Measurements from ENCODE around the gene BCL2L15. TPM values are rescaled to one million over a fixed set of nuclear protein-coding genes. Genes with fewer than 3 reads are reported as not detected.

BCL2L15 gene
- total RNA-seq, 1 experiment from 2014 or later, result not detected

DNA sequence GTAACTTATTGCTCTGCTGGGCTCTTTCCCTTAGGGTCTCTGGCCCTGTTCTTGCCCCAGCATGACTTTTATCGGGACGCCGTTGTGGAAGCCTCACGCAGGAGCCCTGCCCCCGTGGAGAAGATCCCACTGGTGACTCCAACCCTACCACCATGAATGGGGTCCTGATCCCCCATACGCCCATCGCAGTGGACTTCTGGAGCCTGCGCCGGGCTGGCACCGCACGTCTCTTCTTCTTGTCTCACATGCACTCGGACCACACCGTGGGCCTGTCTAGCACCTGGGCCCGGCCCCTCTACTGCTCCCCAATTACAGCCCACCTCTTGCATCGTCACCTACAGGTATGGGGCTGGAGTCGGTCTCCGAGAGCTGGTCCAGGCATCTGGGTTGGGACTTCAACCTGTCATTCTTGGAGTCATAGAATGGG lies 18.1 kb upstream of the BCL2L15 start:
- peak; percentile 18 for DNase-seq (ENCODE audit: low read depth)

DNA sequence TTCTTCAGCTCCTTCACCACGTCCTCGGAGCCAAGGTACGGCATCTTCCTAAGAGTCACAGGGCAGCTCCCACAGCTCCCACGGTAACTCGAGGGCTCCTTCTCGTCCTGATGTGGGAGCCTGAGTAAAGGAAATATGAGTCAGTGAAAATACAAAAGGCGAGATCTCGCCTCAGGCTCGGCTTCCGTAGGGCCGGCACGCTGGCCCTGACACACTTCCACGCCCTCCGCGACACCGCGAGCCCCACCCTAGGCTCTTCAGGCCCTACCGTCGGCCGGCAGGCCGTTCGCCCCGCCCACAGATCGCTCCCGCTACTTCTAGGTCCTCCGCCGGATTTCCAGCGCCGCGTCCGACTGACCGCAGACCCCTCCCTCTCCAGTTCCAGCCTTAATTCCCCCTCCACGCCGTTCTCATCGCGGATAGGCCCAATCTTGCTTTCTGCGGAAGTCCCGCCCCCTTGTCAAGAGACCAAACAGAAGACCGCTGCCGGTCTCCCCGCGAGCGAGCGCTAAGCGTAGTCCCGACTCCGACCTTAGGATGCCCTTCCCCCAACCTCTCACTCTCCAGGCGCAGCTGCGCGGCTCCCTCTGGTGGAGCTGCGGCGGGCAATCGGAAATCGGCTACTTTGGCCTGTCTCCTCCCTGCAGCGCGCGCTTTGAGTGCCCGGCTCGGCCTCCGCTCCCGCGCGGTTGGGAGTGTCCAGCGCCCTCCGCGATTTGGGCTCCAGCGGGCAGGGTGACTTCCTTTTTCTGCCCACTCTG lies 17.5 kb upstream of the BCL2L15 start, which contains the start of the genes AP4B1 and DCLRE1B:
TSS of gene AP4B1 (minus strand) at position 126 of the 761 bp plus-strand sequence. CDS start at position 44, 82 bp downstream.
TSS of gene DCLRE1B (plus strand) at position 653 of the 761 bp plus-strand sequence. CDS start 261 bp downstream, outside the sequence.
- DNase-seq (ENCODE audit: low read depth), result peak; percentile 100

DNA sequence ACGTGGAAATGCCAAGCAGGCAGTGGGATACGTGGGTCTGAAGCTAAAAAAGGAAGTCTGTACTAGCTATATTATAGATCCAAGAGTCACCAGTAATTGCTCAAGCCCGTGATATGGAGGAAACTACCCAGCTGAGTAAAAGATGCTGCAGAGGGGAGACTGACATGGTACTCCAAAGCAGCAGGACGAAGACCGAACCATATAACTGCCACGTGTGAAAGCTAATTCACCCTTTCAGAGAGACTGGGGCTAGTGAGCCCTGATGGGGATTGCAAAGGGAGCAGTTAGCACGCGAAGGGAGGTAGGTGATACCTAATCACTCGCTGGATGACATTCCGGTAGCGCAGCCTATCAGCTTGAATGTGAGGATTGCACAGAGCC lies 16.9 kb upstream of the BCL2L15 start:
- DNase-seq (ENCODE audit: low read depth), result no peak

DNA sequence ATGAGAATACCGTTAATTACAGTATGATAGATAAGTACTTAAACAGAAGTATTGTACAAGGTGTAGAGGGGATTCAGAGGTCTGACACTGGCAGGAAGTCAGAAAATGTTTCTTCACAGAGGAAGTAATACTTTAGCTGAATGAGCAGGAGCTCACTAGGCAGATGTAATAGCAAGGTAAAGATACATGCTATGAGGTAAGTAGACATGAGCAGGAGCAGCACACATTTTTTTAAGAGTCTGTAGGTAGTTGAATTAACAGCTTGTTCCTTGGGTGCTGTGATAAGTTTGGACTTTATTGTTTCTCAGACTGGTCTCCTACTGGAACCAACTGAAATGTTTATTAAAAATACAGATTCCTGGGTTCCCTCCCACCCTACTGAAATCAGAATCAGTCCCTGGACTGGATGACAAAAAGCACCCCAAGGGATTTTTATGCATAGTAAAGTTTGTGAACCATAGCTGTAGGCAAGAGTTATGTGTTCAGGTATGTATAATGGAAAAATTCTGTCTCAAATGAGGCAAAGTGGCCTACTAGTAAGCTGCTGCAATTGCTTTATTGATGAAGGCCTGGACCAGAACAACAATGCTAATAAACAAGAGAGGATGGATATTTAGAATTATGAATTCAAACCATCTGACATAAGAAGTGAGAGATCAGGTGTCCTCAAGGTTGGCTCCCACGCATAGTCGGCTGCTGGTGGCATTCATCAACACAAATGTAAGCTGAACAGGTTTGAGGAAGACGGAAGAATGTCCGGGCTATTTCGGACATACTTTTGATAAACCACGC lies 16.3 kb upstream of the BCL2L15 start:
- peak; percentile 20 for DNase-seq (ENCODE audit: low read depth)

DNA sequence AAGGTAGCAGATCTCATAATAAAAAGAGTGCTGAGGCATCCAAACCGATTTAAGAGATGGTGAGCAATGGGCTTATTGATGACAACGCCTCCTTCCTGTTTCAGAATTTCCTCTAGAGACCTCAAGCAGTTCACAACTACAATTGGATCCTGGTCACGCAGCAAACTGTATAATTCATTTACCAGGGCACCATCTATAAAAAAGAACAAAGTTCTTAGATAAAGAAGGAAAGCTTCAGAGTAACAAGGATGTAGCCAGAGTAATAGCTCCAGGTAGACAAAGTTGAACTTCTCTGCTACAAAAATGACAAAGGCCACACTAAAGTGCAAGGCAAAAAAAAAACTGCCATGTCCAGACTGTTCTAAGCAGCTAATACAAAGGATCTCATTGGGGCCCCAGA lies 13.8 kb upstream of the BCL2L15 start:
- DNase-seq (ENCODE audit: low read depth), result no peak

DNA sequence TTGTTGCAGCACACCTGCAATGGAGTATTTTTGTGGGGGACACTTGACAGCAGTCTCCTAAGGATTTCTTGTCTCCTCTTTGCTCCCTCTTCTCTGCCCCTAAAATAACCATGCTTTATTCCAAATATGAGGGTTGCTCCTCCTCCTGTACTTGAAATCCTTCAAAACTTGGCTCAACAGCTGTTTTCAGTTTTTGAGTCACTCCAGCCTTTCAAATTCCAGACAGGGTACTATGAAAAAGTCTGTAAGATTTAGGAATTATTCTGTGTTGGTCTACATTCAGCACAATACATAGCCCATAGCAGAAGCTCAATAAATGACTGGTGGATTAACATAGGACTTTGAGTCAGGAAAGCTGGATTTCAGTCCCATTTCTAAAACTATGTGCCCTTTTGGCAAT lies 11.7 kb upstream of the BCL2L15 start:
- no peak for DNase-seq (ENCODE audit: low read depth)

DNA sequence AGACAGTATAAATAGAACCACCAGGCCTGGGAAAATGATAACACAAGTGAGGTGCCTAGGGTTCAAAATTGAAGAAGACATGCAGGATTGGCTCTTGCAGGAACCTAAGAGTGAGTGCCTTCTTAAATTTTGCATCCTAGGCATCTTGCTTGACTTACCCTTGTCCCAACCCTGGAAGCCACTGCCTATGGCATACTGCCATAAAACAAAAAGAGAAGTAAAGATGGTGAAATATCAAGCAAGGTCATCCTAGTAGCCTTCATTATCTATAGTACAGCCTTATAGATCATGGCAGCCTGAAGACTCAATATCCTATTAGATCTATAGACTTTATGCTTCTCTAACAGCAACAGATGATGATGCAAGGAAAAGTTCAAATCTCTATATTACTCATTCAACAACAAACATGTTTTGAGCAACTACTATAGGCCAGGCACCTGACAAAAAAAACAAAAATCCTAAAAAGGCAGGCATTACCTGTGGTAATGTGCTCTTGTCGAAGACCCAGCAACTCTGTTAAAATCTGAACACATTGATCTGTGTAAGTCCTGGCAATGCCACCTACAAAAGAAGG lies 10.9 kb upstream of the BCL2L15 start:
- no peak for DNase-seq (ENCODE audit: low read depth)

DNA sequence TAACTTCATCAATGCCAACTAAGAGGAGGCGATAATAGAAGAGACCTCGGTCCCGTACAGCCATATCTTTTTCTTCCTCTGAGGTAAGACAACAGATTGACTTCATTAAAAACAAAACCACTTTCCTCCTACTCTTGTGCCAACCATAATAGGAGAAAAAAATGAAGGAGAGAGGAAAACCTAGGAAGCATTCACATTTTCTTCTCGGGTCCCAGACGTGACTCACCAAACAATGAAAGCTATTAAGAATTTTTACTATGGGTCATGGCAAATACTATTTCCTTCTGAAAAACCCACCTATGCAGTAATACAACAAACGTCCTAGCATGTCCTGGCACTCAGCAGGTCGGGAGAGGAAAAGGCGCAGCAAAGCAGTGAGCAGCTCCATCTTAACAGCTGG lies 8.6 kb upstream of the BCL2L15 start:
- DNase-seq (ENCODE audit: low read depth), result no peak

DNA sequence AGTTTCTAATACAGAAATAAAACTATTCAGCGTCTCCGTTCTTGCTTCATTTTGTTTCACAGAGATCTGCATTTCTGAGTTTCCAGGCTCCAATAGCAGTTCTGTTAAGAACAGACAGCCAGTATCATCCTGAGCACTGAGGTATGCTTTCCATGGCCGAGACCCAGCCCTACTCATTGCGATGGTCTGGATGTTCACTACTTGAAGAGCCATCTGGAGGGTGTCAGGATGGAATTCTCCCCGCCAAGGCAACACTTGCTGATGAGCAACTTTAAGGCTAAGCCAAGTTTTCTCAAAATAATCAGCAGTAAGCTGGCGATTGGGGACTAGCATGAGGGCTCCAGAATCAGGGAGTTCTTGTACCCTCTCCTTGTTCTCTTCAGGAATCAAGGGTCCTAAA lies 7.7 kb upstream of the BCL2L15 start:
- no peak for DNase-seq (ENCODE audit: low read depth)

DNA sequence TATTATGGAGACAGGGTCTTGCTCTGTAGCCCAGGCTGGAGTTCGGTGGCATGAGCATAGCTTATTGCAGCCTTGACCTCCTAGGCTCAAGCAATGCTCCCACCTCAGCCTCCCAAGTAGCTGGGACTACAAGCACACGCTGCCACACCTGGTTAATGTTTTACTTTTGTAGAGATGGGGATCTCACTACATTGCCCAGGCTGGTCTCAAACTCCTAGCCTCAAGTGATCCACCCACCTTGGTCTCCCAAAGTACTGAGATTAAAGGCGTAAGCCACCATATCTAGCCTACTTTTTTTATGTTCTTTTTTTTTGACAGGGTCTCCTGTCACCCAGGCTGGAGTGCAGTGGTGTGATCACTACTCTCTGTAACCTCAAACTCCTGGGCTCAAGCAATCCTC lies 5.9 kb upstream of the BCL2L15 start:
- no peak for DNase-seq (ENCODE audit: low read depth)

DNA sequence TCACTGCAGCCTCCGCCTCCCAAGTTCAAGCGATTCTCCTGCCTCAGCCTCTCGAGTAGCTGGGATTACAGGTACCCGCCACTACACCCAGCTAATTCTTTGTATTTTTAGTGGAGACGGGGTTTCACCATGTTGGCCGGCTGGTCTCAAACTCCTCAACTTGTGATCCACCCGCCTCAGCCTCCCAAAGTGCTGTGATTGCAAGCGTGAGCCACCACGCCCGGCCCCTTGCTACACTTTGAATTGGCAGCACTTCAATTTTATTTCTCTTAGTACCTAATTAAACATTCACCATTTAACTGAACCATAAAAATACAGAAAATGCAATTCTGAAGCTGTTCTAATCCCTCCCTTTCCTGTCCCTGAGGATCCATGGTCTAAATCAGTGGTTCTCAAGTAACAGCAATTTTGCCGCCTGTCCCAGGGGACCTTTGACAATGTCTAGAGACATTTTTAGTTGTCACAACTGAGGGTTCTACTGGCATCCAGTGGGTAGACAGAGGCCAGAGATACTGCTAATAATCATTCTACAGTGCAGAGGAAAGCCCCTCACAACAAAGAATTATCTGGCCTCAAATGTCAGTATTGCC lies 4.3 kb upstream of the BCL2L15 start:
- no peak for DNase-seq (ENCODE audit: low read depth)

DNA sequence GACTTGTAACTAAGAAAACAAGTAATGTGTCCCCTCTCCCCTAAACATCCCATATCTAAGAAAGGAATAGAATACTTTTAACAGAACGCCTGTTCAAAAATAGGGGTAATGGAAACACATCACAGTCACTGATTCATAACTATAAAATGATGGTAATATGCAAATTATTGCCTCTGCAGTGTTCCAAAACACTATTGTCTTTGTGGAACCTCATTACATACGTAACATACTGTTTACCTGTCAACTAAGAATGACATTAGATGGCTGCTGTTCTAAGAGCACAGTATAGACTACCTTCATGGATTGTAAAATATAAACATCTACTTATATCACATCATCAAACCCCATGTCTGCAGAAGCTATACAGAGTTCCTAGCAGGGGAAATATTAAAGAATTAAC lies 3.4 kb upstream of the BCL2L15 start:
- no peak for DNase-seq (ENCODE audit: low read depth)

DNA sequence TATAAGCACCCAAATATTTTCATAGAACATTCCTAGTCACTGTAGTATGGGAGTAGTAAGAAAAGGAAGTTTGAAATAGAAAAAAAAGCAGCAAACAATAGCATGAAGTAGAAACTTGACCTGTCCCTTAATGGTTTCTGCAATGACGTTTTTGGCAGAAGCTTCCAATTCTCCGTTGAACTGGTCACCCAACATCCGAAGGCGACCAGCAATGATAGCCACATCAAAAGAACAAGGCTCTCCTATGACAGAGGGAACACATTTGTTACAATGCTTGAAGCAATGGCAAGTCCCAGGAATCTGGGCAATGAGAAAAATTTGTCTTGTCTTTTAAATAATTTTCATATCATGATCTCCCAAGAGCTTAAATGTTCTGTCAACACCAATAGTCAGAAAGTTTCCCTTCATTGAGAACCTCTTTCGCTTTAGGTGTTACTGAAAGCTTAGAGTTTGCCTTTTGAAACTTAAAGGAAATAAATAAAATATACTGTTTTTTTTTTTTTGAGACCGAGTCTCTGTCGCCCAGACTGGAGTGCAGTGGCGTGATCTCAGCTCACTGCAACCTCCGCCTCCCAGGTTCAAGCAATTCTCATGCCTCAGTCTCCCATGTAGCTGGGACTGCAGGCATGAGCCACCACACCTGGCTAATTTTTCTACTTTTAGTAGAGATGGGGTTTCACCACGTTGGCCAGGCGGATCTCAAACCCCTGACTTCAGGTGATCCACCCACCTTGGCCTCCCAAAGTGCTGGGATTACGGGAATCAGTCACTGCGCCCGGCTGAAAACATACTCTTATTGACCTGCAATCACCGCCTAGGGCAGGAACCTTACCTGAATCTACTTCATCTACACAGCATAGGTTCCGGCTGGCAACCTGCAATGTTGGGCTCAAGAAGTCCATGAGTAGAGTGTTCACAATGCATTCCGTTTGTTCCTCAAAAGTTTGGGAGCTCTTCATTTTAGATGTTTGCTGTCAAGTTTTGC lies 672 bp downstream of the BCL2L15 start:
- no peak for DNase-seq (ENCODE audit: low read depth)

DNA sequence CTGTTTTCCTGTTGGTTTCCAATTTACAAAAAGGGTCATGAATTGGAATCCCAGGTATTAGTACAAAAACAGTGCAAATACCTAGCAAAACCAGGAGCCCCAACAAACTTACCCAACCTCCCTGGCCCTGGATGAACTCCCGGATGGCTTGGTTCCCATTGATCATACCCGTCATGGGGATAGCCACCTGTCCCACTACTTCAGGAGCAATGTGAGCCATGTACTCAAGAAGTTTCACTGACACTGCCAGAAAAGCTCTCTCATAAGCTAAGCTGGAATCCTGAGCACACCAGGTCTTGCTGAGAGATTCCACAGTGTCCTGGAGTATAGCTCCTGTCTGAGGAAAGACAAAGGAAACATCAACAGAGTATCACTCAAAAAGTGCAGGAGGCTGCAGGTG lies 5.7 kb downstream of the BCL2L15 start:
- no peak for DNase-seq (ENCODE audit: low read depth)

DNA sequence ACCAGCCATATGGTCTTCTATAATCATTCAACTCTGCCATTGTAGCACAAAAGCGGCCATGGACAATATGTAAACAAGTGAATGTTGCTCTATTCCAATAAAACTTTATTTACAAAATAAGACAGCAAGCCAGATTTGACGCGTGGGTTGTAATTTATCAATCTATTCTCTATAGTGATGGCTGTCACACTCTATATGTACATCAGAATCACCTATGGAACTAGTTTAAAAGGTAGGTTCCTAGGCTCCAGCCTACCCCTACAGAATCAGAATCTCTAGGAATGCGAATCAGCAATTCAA lies 7.7 kb downstream of the BCL2L15 start:
- no peak for DNase-seq (ENCODE audit: low read depth)

DNA sequence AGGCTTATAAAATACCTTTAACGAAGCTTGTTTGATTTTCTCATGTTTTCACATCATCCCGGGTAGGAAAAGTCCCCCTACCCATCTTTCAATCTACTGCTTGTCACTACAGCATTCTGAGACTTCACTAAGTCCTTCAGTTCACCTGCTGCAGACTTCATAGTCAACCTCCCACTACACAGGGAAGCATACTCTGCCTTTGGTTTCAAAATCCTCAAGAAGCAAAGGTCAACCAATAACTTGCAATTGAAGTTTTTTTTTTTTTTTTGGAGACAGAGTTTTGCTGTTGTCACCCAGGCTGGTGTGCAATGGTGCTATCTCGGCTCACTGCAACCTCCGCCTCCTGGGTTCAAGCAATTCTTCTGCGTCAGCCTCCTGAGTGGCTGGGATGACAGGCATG lies 11.2 kb downstream of the BCL2L15 start:
- DNase-seq (ENCODE audit: low read depth), result no peak

DNA sequence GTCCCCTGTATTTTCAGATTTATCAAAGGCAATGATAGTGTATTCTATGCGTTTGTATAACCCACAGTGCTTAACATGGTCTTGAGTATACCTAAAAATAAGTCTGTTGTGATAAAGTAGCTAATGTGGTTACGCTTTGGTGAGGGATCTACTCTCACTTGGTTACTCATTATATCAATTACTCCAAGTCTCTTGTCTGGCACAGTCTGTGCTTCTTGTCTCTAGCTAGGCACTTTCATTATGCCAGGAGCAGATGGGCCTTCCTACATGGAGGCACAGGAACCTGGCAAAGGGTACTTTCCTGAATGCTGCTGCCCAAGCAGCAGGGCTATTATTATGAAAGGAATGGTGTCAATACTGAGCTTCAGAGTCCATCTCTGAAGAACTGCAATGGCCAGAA lies 11.7 kb downstream of the BCL2L15 start:
- no peak for DNase-seq (ENCODE audit: low read depth)

DNA sequence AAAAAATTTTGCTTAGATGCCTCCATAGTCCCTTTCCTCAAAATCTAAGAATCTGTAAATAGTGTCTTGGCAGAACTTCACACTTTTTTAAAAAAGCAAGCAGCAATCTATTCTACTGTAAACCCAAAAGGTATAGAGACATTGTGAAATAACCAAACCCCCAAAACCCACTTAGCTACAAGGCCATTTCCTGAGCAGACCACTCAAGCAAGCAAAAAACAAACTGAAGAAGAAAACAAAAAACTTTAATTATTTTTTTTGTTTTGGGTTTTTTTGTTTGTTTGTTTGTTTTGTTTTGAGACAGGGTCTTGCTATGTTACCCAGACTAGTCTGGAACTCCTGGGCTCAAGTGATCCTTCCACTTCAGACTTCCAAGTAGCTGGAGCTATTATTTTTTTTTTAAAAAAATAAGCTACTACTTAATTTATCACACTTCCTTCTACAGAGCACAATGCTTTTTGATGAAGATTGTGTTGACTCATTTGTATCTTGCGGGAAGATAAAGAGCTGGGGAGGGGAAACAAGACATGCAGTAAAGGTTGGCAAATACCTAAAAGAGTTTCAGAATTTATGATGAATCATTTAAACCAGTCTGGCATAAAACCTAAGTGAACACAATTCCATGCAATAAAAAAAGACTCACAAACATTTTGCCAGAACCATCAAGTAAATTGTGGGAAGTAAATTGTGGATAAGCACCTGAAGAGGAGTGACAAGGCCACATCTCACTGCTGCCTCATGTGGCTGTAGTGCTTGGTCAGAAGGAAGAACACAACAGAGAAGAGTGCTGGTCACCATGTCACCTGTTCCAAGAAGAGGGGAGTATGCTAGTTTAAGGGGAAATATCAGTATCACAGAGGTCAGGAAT lies 13.1 kb downstream of the BCL2L15 start:
- peak; percentile 87 for DNase-seq (ENCODE audit: low read depth)

DNA sequence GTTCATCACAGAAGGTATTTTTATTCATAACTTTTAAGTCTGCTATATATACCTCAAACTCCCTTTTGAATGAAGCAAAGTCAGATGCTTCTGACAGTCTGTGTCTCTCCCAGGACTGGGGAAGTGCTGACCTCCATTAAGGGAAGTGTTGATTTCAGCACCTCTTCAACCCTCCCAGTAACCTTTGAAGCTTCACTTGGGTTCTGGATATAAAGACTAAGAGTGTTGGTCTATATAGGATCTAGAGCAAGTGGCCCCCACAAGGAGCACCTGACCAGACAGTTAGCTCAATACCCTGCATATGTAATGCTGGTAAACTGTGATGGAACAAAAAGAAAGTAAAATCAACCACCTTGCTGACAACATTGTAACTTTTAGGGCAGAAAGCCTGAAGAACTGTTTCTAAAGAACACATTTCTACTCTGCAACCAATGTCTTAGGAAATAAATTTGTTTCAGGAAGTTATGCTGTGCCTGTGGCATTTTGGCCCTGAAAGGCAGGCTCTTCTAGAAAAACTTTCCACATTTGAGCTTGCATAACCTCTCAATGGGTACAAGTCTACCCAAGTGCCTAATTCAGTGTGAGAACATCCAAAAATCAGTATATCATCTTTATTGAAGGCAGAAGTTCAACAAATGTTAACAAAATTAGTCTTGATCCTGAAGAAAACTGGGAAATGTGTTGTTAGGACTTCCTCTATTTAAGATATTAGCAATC lies 15.0 kb downstream of the BCL2L15 start:
- DNase-seq (ENCODE audit: low read depth), result peak; percentile 10

Measured in M059J (cell line).